Nephron (organoid): ENCODE data around the gene CECR2.

Source experiments
- H3K27ac Mint-ChIP-seq, 3 experiments: 2 replicates each; pipeline ENCODE4 v1.8.0; 2020; ENCODE audit warnings: mixed read lengths in 3 of 3, mild to moderate bottlenecking in 2 of 3, moderate library complexity in 1 of 3
- H3K27me3 Mint-ChIP-seq: 2 replicates; pipeline ENCODE4 v1.8.0; 2021; ENCODE audit warnings: low read depth, mild to moderate bottlenecking, moderate library complexity, mixed read lengths
- H3K36me3 Mint-ChIP-seq: 2 replicates; pipeline ENCODE4 v1.8.0; 2020; ENCODE audit warnings: low read depth, mixed read lengths
- H3K4me1 Mint-ChIP-seq: 2 replicates; pipeline ENCODE4 v1.8.0; 2020; ENCODE audit warnings: mixed read lengths
- H3K4me3 Mint-ChIP-seq, 3 experiments: 2 replicates each; pipeline ENCODE4 v1.8.0; 2020; ENCODE audit warnings: mild to moderate bottlenecking in 3 of 3, mixed read lengths in 3 of 3, moderate library complexity in 2 of 3
- H3K9me3 Mint-ChIP-seq: 2 replicates; pipeline ENCODE4 v1.8.0; 2020; ENCODE audit warnings: mixed read lengths
- TF ChIP-seq, protein P1 (sequence below), 3 experiments: fragments of 200-600 bp; sonication (generic); IDR thresholded peaks; one replicate each; pipeline ENCODE4 v1.5.0; 2021; ENCODE audit warnings: antibody characterized with exemption in 3 of 3; ENCODE audit not compliant: unreplicated experiment in 3 of 3

Gene CECR2

DNA sequence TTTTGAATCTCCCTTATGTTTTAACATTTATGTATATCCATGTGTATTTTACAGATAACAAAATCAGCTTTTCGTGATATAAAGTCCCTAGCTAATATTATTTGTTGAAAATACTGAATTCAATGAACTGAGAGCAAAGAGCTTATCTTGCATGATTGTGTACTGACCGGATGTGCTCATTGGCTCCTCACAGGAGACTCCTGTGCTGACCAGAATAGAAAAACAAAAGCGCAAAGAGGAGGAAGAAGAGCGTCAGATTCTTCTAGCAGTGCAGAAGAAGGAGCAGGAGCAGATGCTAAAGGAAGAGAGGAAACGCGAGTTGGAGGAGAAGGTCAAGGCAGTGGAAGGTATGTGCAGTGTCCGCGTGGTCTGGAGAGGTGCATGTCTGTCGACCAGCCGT, 154.7 kb downstream of the CECR2 start:
- Mint-ChIP-seq H3K9me3 (no peaks in the 10 kb centered on the region), H3K27me3 (no peaks in the 10 kb centered on the region), H3K27ac (no peak overlapping the region), H3K36me3 (peaks cover 56% of the 10 kb centered on the region), H3K4me3 (no peak overlapping the region), H3K4me1 (peaks cover 8% of the 10 kb centered on the region)
- TF ChIP-seq, protein P1, sequence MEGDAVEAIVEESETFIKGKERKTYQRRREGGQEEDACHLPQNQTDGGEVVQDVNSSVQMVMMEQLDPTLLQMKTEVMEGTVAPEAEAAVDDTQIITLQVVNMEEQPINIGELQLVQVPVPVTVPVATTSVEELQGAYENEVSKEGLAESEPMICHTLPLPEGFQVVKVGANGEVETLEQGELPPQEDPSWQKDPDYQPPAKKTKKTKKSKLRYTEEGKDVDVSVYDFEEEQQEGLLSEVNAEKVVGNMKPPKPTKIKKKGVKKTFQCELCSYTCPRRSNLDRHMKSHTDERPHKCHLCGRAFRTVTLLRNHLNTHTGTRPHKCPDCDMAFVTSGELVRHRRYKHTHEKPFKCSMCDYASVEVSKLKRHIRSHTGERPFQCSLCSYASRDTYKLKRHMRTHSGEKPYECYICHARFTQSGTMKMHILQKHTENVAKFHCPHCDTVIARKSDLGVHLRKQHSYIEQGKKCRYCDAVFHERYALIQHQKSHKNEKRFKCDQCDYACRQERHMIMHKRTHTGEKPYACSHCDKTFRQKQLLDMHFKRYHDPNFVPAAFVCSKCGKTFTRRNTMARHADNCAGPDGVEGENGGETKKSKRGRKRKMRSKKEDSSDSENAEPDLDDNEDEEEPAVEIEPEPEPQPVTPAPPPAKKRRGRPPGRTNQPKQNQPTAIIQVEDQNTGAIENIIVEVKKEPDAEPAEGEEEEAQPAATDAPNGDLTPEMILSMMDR (IDR thresholded peaks at IDR 0.05; ENCODE audit: unreplicated experiment in 3 of 3), result no peak

DNA sequence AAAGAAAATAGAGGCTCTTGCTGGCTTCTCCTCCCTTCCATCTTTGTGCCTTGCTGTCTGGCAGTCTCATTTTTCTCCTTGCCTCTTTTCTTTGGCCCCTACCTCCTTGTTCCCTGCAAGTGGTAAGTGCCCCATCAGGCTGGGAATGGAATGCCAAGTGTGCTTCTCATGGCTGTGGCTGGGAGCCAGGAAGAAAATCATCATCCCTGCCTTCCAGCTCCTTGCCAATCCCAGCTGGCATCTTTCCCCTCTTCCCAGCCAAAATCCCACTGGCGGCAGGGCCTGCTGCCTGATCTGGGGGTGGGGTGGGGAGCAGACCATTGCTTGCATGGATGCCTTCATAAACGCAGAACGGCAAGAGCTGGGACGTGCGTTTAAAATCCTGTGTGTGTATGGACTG, 167.0 kb downstream of the CECR2 start:
- no peaks in the 10 kb centered on the region for H3K4me1 Mint-ChIP-seq
- H3K4me3 Mint-ChIP-seq, result no peak overlapping the region
- TF ChIP-seq, protein P1 (IDR thresholded peaks at IDR 0.05; ENCODE audit: unreplicated experiment in 3 of 3), result no peak
- no peaks in the 10 kb centered on the region for H3K27me3 Mint-ChIP-seq
- H3K27ac Mint-ChIP-seq, result no peak overlapping the region
- peaks cover 42% of the 10 kb centered on the region for H3K36me3 Mint-ChIP-seq
- H3K9me3 Mint-ChIP-seq, result no peaks in the 10 kb centered on the region

DNA sequence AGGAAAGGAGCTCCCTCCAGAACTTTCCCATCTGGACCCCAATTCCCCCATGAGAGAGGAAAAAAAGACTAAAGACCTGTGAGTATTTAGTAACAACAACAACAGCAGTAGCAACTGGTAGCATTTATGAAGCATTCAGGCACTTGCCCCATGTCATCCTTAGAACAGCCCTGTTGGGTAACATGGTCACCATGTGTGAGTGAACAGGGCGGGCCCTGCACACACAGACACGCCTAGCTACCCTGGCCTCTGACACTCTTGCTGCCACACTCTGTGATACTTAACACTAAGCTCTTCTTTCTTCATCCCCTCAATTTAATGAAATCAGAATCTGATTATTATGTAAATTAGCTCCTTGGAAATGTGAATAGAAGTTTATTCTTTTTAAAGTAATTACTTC, 167.9 kb downstream of the CECR2 start:
- Mint-ChIP-seq H3K27me3 (no peaks in the 10 kb centered on the region), H3K36me3 (peaks cover 40% of the 10 kb centered on the region), H3K27ac (no peak overlapping the region), H3K4me3 (no peak overlapping the region), H3K9me3 (no peaks in the 10 kb centered on the region), H3K4me1 (no peaks in the 10 kb centered on the region)
- TF ChIP-seq, protein P1 (IDR thresholded peaks at IDR 0.05; ENCODE audit: unreplicated experiment in 3 of 3), result no peak

DNA sequence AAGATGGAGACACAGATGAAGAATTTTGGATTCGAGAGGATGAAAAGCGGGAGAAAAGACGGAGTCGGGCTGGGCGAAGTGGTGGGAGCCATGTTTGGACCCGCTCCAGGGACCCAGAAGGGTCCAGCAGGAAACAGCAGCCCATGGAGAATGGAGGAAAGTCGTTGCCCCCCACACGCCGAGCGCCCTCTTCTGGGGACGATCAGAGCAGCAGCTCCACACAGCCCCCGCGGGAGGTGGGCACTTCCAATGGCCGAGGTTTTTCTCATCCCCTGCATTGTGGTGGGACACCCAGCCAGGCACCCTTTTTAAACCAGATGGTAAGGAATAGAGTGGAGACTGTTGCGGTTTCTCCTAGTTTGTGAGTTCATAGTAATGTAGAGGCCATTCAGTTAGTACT, 171.2 kb downstream of the CECR2 start:
- no peaks in the 10 kb centered on the region for H3K4me1 Mint-ChIP-seq
- TF ChIP-seq, protein P1 (IDR thresholded peaks at IDR 0.05; ENCODE audit: unreplicated experiment in 3 of 3), result no peak
- no peak overlapping the region for H3K4me3 Mint-ChIP-seq
- no peaks in the 10 kb centered on the region for H3K27me3 Mint-ChIP-seq
- peaks cover 51% of the 10 kb centered on the region for H3K36me3 Mint-ChIP-seq
- H3K27ac Mint-ChIP-seq, result no peak overlapping the region
- no peaks in the 10 kb centered on the region for H3K9me3 Mint-ChIP-seq

DNA sequence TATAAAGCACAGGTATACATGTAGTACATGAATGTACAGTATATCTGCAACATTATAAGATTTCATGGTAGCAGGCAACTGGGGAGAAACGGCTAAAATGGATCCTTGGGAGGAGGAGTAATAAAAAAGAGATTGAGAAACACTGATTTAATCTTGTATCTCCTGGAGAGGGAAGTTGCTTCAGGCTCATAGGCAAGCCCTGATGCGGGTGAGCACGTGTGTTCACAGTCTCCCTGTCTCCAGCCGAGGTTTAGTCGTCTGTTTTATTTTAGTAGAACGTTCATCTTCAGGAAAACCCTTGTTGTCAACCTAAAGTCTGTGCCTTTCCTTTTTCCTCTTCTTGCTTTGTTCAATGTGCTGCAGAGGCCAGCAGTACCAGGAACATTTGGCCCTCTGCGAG, 172.2 kb downstream of the CECR2 start:
- Mint-ChIP-seq H3K27ac (no peak overlapping the region), H3K27me3 (no peaks in the 10 kb centered on the region), H3K4me3 (no peak overlapping the region), H3K36me3 (peaks cover 51% of the 10 kb centered on the region), H3K9me3 (no peaks in the 10 kb centered on the region), H3K4me1 (no peaks in the 10 kb centered on the region)
- TF ChIP-seq, protein P1 (IDR thresholded peaks at IDR 0.05; ENCODE audit: unreplicated experiment in 3 of 3), result no peak

DNA sequence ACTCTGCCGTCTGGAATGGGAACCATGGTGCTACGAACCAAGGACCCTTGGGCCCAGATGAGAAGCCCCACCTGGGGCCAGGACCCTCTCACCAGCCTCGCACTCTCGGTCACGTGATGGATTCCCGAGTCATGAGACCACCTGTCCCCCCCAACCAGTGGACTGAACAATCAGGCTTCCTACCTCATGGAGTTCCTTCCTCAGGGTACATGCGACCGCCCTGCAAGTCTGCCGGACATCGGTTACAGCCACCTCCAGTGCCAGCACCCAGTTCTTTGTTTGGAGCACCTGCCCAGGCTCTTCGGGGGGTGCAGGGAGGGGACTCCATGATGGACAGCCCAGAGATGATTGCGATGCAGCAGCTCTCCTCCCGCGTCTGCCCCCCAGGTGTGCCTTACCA, 173.2 kb downstream of the CECR2 start:
- TF ChIP-seq, protein P1 (IDR thresholded peaks at IDR 0.05; ENCODE audit: unreplicated experiment in 3 of 3), result no peak
- no peaks in the 10 kb centered on the region for H3K4me1 Mint-ChIP-seq
- H3K27me3 Mint-ChIP-seq, result no peaks in the 10 kb centered on the region
- H3K9me3 Mint-ChIP-seq, result no peaks in the 10 kb centered on the region
- peaks cover 42% of the 10 kb centered on the region for H3K36me3 Mint-ChIP-seq
- H3K4me3 Mint-ChIP-seq, result no peak overlapping the region
- H3K27ac Mint-ChIP-seq, result no peak overlapping the region
